Heart left ventricle (tissue), 13 donors: ENCODE data around the gene SLC22A15.

Experiments used
- POLR2A ChIP-seq, 2 donors: fragments of 450-650 bp; IDR thresholded peaks; one replicate each; pipeline ENCODE4 v1.6.1; 2017; ENCODE audit warnings: antibody characterized with exemption in 2 of 2, mild to moderate bottlenecking in 2 of 2, moderate library complexity in 2 of 2
- TF ChIP-seq, protein P1 (sequence below), 12 donors: fragments of 200-600 bp; sonication (generic) in 4 of 12; IDR thresholded peaks; one replicate each; pipeline versions ENCODE4 v1.5.0 to v1.8.0; 2018 to 2022; ENCODE audit warnings: antibody characterized with exemption in 12 of 12, mild to moderate bottlenecking in 5 of 12
- donor health status: ischemic (EF 13 %, LVEDD 7.1; RV severe dilation, severe dysfunction).
- donor health status: DM: no; HTN: yes; CAD: no.
- donor health status: DM: no; HTN: no; CAD: no.
- donor health status: ischemic (EF 25% LVEDD 6.9; RV normal size, moderate dysfunction).
- donor health status: ischemic (EF 25% LVEDD 5.7; RV mildly dilated, moderate dysfunction).
- donor health status: ischemic (EF 35%, LVEDD 5.7; RV mildly dilated, moderate dysfunction).
- donor health status: nonischemic (EF 11% LVEDD 7.7; RV severe dilation, severe dysfunction).
- donor health status: DM: yes; HTN: yes; CAD: no.
- donor health status: PGD.
- donor health status: ischemic (EF 29% LVEDD 5.4; RV normal size, mild dysfunction).
- donor health status: nonischemic (EF 23%, LVEDD 6.1; RV moderate dilation, normal function).

DNA sequence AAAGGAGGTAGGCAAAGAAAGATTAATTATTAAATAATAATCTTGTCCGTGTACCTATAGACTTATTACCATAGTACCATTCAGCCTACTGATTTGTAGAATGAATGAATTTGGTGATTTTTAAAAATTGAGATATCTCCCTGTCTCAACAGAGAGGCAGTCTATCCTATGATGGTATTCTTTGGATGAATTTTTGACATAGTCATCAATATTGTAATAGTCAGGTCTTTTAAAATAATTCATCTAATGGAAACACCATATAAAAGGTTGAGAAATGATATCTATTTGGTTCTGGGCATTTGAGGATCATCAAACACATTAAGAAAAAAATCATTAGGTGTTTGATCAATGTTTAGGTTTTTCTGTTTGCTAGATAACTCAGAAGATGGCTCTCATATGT, 99.3 kb downstream of the SLC22A15 start:
- TF ChIP-seq, protein P1, sequence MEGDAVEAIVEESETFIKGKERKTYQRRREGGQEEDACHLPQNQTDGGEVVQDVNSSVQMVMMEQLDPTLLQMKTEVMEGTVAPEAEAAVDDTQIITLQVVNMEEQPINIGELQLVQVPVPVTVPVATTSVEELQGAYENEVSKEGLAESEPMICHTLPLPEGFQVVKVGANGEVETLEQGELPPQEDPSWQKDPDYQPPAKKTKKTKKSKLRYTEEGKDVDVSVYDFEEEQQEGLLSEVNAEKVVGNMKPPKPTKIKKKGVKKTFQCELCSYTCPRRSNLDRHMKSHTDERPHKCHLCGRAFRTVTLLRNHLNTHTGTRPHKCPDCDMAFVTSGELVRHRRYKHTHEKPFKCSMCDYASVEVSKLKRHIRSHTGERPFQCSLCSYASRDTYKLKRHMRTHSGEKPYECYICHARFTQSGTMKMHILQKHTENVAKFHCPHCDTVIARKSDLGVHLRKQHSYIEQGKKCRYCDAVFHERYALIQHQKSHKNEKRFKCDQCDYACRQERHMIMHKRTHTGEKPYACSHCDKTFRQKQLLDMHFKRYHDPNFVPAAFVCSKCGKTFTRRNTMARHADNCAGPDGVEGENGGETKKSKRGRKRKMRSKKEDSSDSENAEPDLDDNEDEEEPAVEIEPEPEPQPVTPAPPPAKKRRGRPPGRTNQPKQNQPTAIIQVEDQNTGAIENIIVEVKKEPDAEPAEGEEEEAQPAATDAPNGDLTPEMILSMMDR (IDR thresholded peaks at IDR 0.05): no peak
- TF ChIP-seq POLR2A (IDR thresholded peaks at IDR 0.05): no peak
